Stimulated activated CD4-positive, alpha-beta T cell treated with anti-CD3 and anti-CD28 coated beads, Interleukin-4, amount 100 ng/mL, for 1 hour (primary cell): ENCODE measurements around the gene HMOX1.

Experiments used
- DNase-seq: peaks from one replicate; pipeline ENCODE4 v3.0.0-alpha.2; 2020

The HMOX1 gene

GRCh38 chr22:35409783-35410662 is 29.1 kb downstream of the HMOX1 start:
- DNase-seq = no peak

GRCh38 chr22:35410663-35411034 is 29.8 kb downstream of the HMOX1 start:
- DNase-seq = no peak

GRCh38 chr22:35411102-35411501 is 30.2 kb downstream of the HMOX1 start:
- DNase-seq = no peak

- DNase-seq = no peak
These were observed 32.7 kb downstream of the HMOX1 start for GRCh38 chr22:35413624-35414023.

GRCh38 chr22:35417606-35418005 is 36.7 kb downstream of the HMOX1 start:
- no peak for DNase-seq

- DNase-seq = no peak
These were observed 37.2 kb downstream of the HMOX1 start for GRCh38 chr22:35418088-35418487.

- no peak for DNase-seq
These were observed 37.8 kb downstream of the HMOX1 start for GRCh38 chr22:35418731-35419130.

GRCh38 chr22:35419756-35420155 is 38.9 kb downstream of the HMOX1 start:
- DNase-seq = no peak

- no peak for DNase-seq
These were observed 40.2 kb downstream of the HMOX1 start for GRCh38 chr22:35421121-35421520.

GRCh38 chr22:35422145-35422544 is 41.2 kb downstream of the HMOX1 start:
- DNase-seq = no peak

GRCh38 chr22:35422936-35423335 is 42.0 kb downstream of the HMOX1 start:
- DNase-seq = no peak

GRCh38 chr22:35424081-35424480 is 43.2 kb downstream of the HMOX1 start:
- no peak for DNase-seq

- DNase-seq = no peak
These were observed 43.9 kb downstream of the HMOX1 start for GRCh38 chr22:35424761-35425160.

GRCh38 chr22:35425546-35425945 is 44.6 kb downstream of the HMOX1 start:
- DNase-seq = no peak

- DNase-seq = no peak
These were observed 45.3 kb downstream of the HMOX1 start for GRCh38 chr22:35425971-35426800.

- no peak for DNase-seq
These were observed 45.9 kb downstream of the HMOX1 start for GRCh38 chr22:35426801-35427140.

- peak; percentile 75 for DNase-seq
These were observed 50.0 kb downstream of the HMOX1 start for GRCh38 chr22:35430897-35431322.

GRCh38 chr22:35431483-35432227 is 50.8 kb downstream of the HMOX1 start:
- DNase-seq = no peak

GRCh38 chr22:35432228-35432905 is 51.5 kb downstream of the HMOX1 start:
- no peak for DNase-seq

- no peak for DNase-seq
These were observed 53.3 kb downstream of the HMOX1 start for GRCh38 chr22:35434061-35434710.

- DNase-seq = no peak
These were observed 54.4 kb downstream of the HMOX1 start for GRCh38 chr22:35435201-35435740.

- no peak for DNase-seq
These were observed 55.5 kb downstream of the HMOX1 start for GRCh38 chr22:35436421-35436820.
